Neural progenitor cell (in vitro differentiated cells): ENCODE data around the gene SACS. TPM values are rescaled to one million over a fixed set of nuclear protein-coding genes. Genes with fewer than 3 reads are reported as not detected.

Source experiments
- DNase-seq: peaks from one replicate; pipeline ENCODE4 v3.0.0-alpha.2; 2016; ENCODE audit warnings: low spot score
- H2AFZ ChIP-seq: fragments of 200-600 bp; sonication (generic); replicated peaks from 2 replicates; pipeline ENCODE4 v1.6.1; 2016; ENCODE audit warnings: antibody characterized with exemption
- H3F3A ChIP-seq: fragments of 200-600 bp; sonication (generic); 2 replicates; pipeline ENCODE4 v1.6.1; 2016; ENCODE audit warnings: antibody characterized with exemption, low read depth
- H3K27ac ChIP-seq: fragments of 200-600 bp; sonication (generic); 2 replicates; pipeline ENCODE4 v1.5.1; 2016; ENCODE audit warnings: mild to moderate bottlenecking
- H3K27me3 ChIP-seq: fragments of 200-600 bp; sonication (generic); 2 replicates; pipeline ENCODE4 v1.6.1; 2016; ENCODE audit warnings: mild to moderate bottlenecking, moderate library complexity
- H3K36me3 ChIP-seq: fragments of 200-600 bp; sonication (generic); 2 replicates; pipeline ENCODE4 v1.5.1; 2016
- H3K4me1 ChIP-seq: fragments of 200-600 bp; sonication (generic); 2 replicates; pipeline ENCODE4 v1.6.1; 2016; ENCODE audit warnings: mixed run types
- H3K4me2 ChIP-seq: fragments of 200-600 bp; sonication (generic); 2 replicates; pipeline ENCODE4 v1.6.1; 2016
- H3K4me3 ChIP-seq: fragments of 200-600 bp; sonication (generic); 2 replicates; pipeline ENCODE4 v1.5.1; 2016
- H3K79me2 ChIP-seq: fragments of 200-600 bp; sonication (generic); 2 replicates; pipeline ENCODE4 v1.6.1; 2016; ENCODE audit warnings: low read depth
- H3K9ac ChIP-seq: fragments of 200-600 bp; sonication (generic); 2 replicates; pipeline ENCODE4 v1.6.1; 2016
- H3K9me3 ChIP-seq: fragments of 200-600 bp; sonication (generic); 2 replicates; pipeline ENCODE4 v1.5.1; 2016; ENCODE audit warnings: low read depth
- H4K20me1 ChIP-seq: fragments of 200-600 bp; sonication (generic); 2 replicates; pipeline ENCODE4 v1.6.1; 2016; ENCODE audit warnings: low read depth
- H3K27ac Mint-ChIP-seq: 3 replicates; pipeline ENCODE4 v1.8.0; 2021; ENCODE audit warnings: mixed read lengths
- H3K27me3 Mint-ChIP-seq: 2 replicates; pipeline ENCODE4 v1.8.0; 2022; ENCODE audit warnings: low read depth, mild to moderate bottlenecking, inconsistent platforms, moderate library complexity, mixed read lengths; ENCODE audit not compliant: insufficient read depth
- H3K36me3 Mint-ChIP-seq: 3 replicates; pipeline ENCODE4 v1.8.0; 2021; ENCODE audit warnings: mixed read lengths
- H3K4me1 Mint-ChIP-seq: 3 replicates; pipeline ENCODE4 v1.8.0; 2021; ENCODE audit warnings: mixed read lengths
- H3K4me3 Mint-ChIP-seq: 3 replicates; pipeline ENCODE4 v1.8.0; 2021; ENCODE audit warnings: mild to moderate bottlenecking, moderate library complexity, mixed read lengths
- H3K9me3 Mint-ChIP-seq: 3 replicates; pipeline ENCODE4 v1.8.0; 2020; ENCODE audit warnings: mixed read lengths
- CTCF ChIP-seq: fragments of 200-600 bp; sonication (generic); IDR thresholded peaks from 2 replicates; pipeline ENCODE4 v1.5.1; 2017; ENCODE audit warnings: antibody characterized with exemption, mild to moderate bottlenecking
- EZH2 ChIP-seq: fragments of 200-600 bp; sonication (generic); IDR thresholded peaks from 2 replicates; pipeline ENCODE4 v1.6.1; 2017; ENCODE audit warnings: antibody characterized with exemption, mild to moderate bottlenecking, moderate library complexity
- EZH2phosphoT487 ChIP-seq: fragments of 200-600 bp; sonication (generic); IDR thresholded peaks from 2 replicates; pipeline ENCODE4 v1.6.1; 2017; ENCODE audit warnings: antibody characterized with exemption
- total RNA-seq: library from RNA; depleted of rRNA; stranded (reverse); fragments of >200 nt; gene quantifications from 2 replicates; pipeline ENCODE4 v1.2.3, GENCODE V29; 2015; ENCODE audit warnings: low replicate concordance

SACS gene
- total RNA-seq, 1 donor from 2014 or later, result 77.7 TPM

GRCh38 chr13:23460309-23460708 is 26.8 kb upstream of the SACS start:
- Histone ChIP-seq H3K9me3 (no peaks in the 10 kb centered on the region), H2AFZ (no peak overlapping the region), H3K27ac (no peak overlapping the region), H3K9ac (no peak overlapping the region), H3K79me2 (no peaks in the 10 kb centered on the region), H3K4me3 (no peak overlapping the region), H3K36me3 (no peaks in the 10 kb centered on the region), H3K27me3 (peaks cover 11% of the 10 kb centered on the region), H3K4me2 (no peak overlapping the region), H3F3A (no peaks in the 10 kb centered on the region), H3K4me1 (no peaks in the 10 kb centered on the region), H4K20me1 (no peaks in the 10 kb centered on the region)
- no peak overlapping the region for H3K27ac Mint-ChIP-seq
- H3K9me3 Mint-ChIP-seq, result peaks cover 5% of the 10 kb centered on the region
- H3K27me3 Mint-ChIP-seq, result no peaks in the 10 kb centered on the region
- H3K4me3 Mint-ChIP-seq, result no peak overlapping the region
- no peaks in the 10 kb centered on the region for H3K36me3 Mint-ChIP-seq
- TF ChIP-seq CTCF, result no peak
- no peak for TF ChIP-seq EZH2phosphoT487
- TF ChIP-seq EZH2, result no peak
- no peak for DNase-seq
- no peaks in the 10 kb centered on the region for H3K4me1 Mint-ChIP-seq

- H3F3A ChIP-seq, result no peaks in the 10 kb centered on the region
- H3K27ac ChIP-seq, result no peak overlapping the region
- no peaks in the 10 kb centered on the region for H3K27me3 ChIP-seq
- H3K36me3 ChIP-seq, result no peaks in the 10 kb centered on the region
- H4K20me1 ChIP-seq, result no peaks in the 10 kb centered on the region
- no peaks in the 10 kb centered on the region for H3K79me2 ChIP-seq
- TF ChIP-seq EZH2, result no peak
- no peak for TF ChIP-seq CTCF
- TF ChIP-seq EZH2phosphoT487, result no peak
- Mint-ChIP-seq H3K4me1 (no peaks in the 10 kb centered on the region), H3K27ac (no peak overlapping the region), H3K4me3 (no peak overlapping the region), H3K27me3 (no peaks in the 10 kb centered on the region), H3K36me3 (no peaks in the 10 kb centered on the region), H3K9me3 (no peaks in the 10 kb centered on the region)
- H3K4me3 ChIP-seq, result no peak overlapping the region
- H3K9me3 ChIP-seq, result no peaks in the 10 kb centered on the region
- H2AFZ ChIP-seq, result no peak overlapping the region
- H3K4me1 ChIP-seq, result no peaks in the 10 kb centered on the region
- no peak overlapping the region for H3K4me2 ChIP-seq
- H3K9ac ChIP-seq, result no peak overlapping the region
- no peak for DNase-seq
These were observed 25.5 kb upstream of the SACS start for GRCh38 chr13:23458989-23459388.

GRCh38 chr13:23456437-23457210 is 23.1 kb upstream of the SACS start:
- H3K36me3 Mint-ChIP-seq, result no peaks in the 10 kb centered on the region
- peaks cover 1% of the 10 kb centered on the region for H3K4me1 Mint-ChIP-seq
- no peak for DNase-seq
- no peaks in the 10 kb centered on the region for H3F3A ChIP-seq
- H3K27ac Mint-ChIP-seq, result no peak overlapping the region
- no peaks in the 10 kb centered on the region for H3K27me3 ChIP-seq
- no peaks in the 10 kb centered on the region for H4K20me1 ChIP-seq
- H3K27ac ChIP-seq, result no peak overlapping the region
- H3K4me3 Mint-ChIP-seq, result no peak overlapping the region
- H3K4me3 ChIP-seq, result no peak overlapping the region
- no peaks in the 10 kb centered on the region for H3K36me3 ChIP-seq
- no peak overlapping the region for H3K4me2 ChIP-seq
- H3K9ac ChIP-seq, result no peak overlapping the region
- H3K79me2 ChIP-seq, result no peaks in the 10 kb centered on the region
- H3K4me1 ChIP-seq, result no peaks in the 10 kb centered on the region
- no peaks in the 10 kb centered on the region for H3K9me3 ChIP-seq
- no peak overlapping the region for H2AFZ ChIP-seq
- no peaks in the 10 kb centered on the region for H3K27me3 Mint-ChIP-seq
- TF ChIP-seq CTCF (no peak), EZH2phosphoT487 (no peak), EZH2 (no peak)
- no peaks in the 10 kb centered on the region for H3K9me3 Mint-ChIP-seq
